Neural progenitor cell (in vitro differentiated cells): ENCODE measurements around the gene KDM7A. TPM values are rescaled to one million over a fixed set of nuclear protein-coding genes. Genes with fewer than 3 reads are reported as not detected.

Experiments
- DNase-seq: peaks from one replicate; pipeline ENCODE4 v3.0.0-alpha.2; 2016; ENCODE audit warnings: low spot score
- H2AFZ ChIP-seq: fragments of 200-600 bp; sonication (generic); replicated peaks from 2 replicates; pipeline ENCODE4 v1.6.1; 2016; ENCODE audit warnings: antibody characterized with exemption
- H3F3A ChIP-seq: fragments of 200-600 bp; sonication (generic); 2 replicates; pipeline ENCODE4 v1.6.1; 2016; ENCODE audit warnings: antibody characterized with exemption, low read depth
- H3K27ac ChIP-seq: fragments of 200-600 bp; sonication (generic); 2 replicates; pipeline ENCODE4 v1.5.1; 2016; ENCODE audit warnings: mild to moderate bottlenecking
- H3K27me3 ChIP-seq: fragments of 200-600 bp; sonication (generic); 2 replicates; pipeline ENCODE4 v1.6.1; 2016; ENCODE audit warnings: mild to moderate bottlenecking, moderate library complexity
- H3K36me3 ChIP-seq: fragments of 200-600 bp; sonication (generic); 2 replicates; pipeline ENCODE4 v1.5.1; 2016
- H3K4me1 ChIP-seq: fragments of 200-600 bp; sonication (generic); 2 replicates; pipeline ENCODE4 v1.6.1; 2016; ENCODE audit warnings: mixed run types
- H3K4me2 ChIP-seq: fragments of 200-600 bp; sonication (generic); 2 replicates; pipeline ENCODE4 v1.6.1; 2016
- H3K4me3 ChIP-seq: fragments of 200-600 bp; sonication (generic); 2 replicates; pipeline ENCODE4 v1.5.1; 2016
- H3K79me2 ChIP-seq: fragments of 200-600 bp; sonication (generic); 2 replicates; pipeline ENCODE4 v1.6.1; 2016; ENCODE audit warnings: low read depth
- H3K9ac ChIP-seq: fragments of 200-600 bp; sonication (generic); 2 replicates; pipeline ENCODE4 v1.6.1; 2016
- H3K9me3 ChIP-seq: fragments of 200-600 bp; sonication (generic); 2 replicates; pipeline ENCODE4 v1.5.1; 2016; ENCODE audit warnings: low read depth
- H4K20me1 ChIP-seq: fragments of 200-600 bp; sonication (generic); 2 replicates; pipeline ENCODE4 v1.6.1; 2016; ENCODE audit warnings: low read depth
- H3K27ac Mint-ChIP-seq: 3 replicates; pipeline ENCODE4 v1.8.0; 2021; ENCODE audit warnings: mixed read lengths
- H3K27me3 Mint-ChIP-seq: 2 replicates; pipeline ENCODE4 v1.8.0; 2022; ENCODE audit warnings: low read depth, mild to moderate bottlenecking, inconsistent platforms, moderate library complexity, mixed read lengths; ENCODE audit not compliant: insufficient read depth
- H3K36me3 Mint-ChIP-seq: 3 replicates; pipeline ENCODE4 v1.8.0; 2021; ENCODE audit warnings: mixed read lengths
- H3K4me1 Mint-ChIP-seq: 3 replicates; pipeline ENCODE4 v1.8.0; 2021; ENCODE audit warnings: mixed read lengths
- H3K4me3 Mint-ChIP-seq: 3 replicates; pipeline ENCODE4 v1.8.0; 2021; ENCODE audit warnings: mild to moderate bottlenecking, moderate library complexity, mixed read lengths
- H3K9me3 Mint-ChIP-seq: 3 replicates; pipeline ENCODE4 v1.8.0; 2020; ENCODE audit warnings: mixed read lengths
- CTCF ChIP-seq: fragments of 200-600 bp; sonication (generic); IDR thresholded peaks from 2 replicates; pipeline ENCODE4 v1.5.1; 2017; ENCODE audit warnings: antibody characterized with exemption, mild to moderate bottlenecking
- EZH2 ChIP-seq: fragments of 200-600 bp; sonication (generic); IDR thresholded peaks from 2 replicates; pipeline ENCODE4 v1.6.1; 2017; ENCODE audit warnings: antibody characterized with exemption, mild to moderate bottlenecking, moderate library complexity
- EZH2phosphoT487 ChIP-seq: fragments of 200-600 bp; sonication (generic); IDR thresholded peaks from 2 replicates; pipeline ENCODE4 v1.6.1; 2017; ENCODE audit warnings: antibody characterized with exemption
- total RNA-seq: library from RNA; depleted of rRNA; stranded (reverse); fragments of >200 nt; gene quantifications from 2 replicates; pipeline ENCODE4 v1.2.3, GENCODE V29; 2015; ENCODE audit warnings: low replicate concordance

The KDM7A gene
- total RNA-seq, 1 donor from 2014 or later: 13.6 TPM

GRCh38 chr7:140153666-140154161 is 23.1 kb downstream of the KDM7A start:
- H3K27ac Mint-ChIP-seq: no peak overlapping the region
- Histone ChIP-seq H3K9me3 (no peaks in the 10 kb centered on the region), H3K4me2 (no peak overlapping the region), H3K36me3 (no peaks in the 10 kb centered on the region), H3K79me2 (peaks cover 2% of the 10 kb centered on the region), H3K4me3 (no peak overlapping the region), H2AFZ (no peak overlapping the region), H3K9ac (no peak overlapping the region), H3K27me3 (no peaks in the 10 kb centered on the region), H3K4me1 (peaks cover 12% of the 10 kb centered on the region), H4K20me1 (peaks cover 18% of the 10 kb centered on the region), H3K27ac (no peak overlapping the region), H3F3A (no peaks in the 10 kb centered on the region)
- no peak overlapping the region for H3K4me3 Mint-ChIP-seq
- no peaks in the 10 kb centered on the region for H3K27me3 Mint-ChIP-seq
- H3K36me3 Mint-ChIP-seq: no peaks in the 10 kb centered on the region
- H3K9me3 Mint-ChIP-seq: no peaks in the 10 kb centered on the region
- DNase-seq: no peak
- TF ChIP-seq EZH2 (no peak), CTCF (no peak), EZH2phosphoT487 (no peak)
- H3K4me1 Mint-ChIP-seq: no peaks in the 10 kb centered on the region

- no peak overlapping the region for H3K27ac Mint-ChIP-seq
- no peaks in the 10 kb centered on the region for H3K27me3 Mint-ChIP-seq
- Histone ChIP-seq H3K9me3 (no peaks in the 10 kb centered on the region), H3K36me3 (no peaks in the 10 kb centered on the region), H3K4me3 (no peak overlapping the region), H3K4me2 (no peak overlapping the region), H3K9ac (no peak overlapping the region), H3F3A (no peaks in the 10 kb centered on the region), H3K27ac (no peak overlapping the region), H3K27me3 (no peaks in the 10 kb centered on the region), H4K20me1 (peaks cover 11% of the 10 kb centered on the region), H2AFZ (no peak overlapping the region), H3K4me1 (peaks cover 14% of the 10 kb centered on the region), H3K79me2 (peaks cover 2% of the 10 kb centered on the region)
- H3K9me3 Mint-ChIP-seq: peaks cover 4% of the 10 kb centered on the region
- H3K36me3 Mint-ChIP-seq: peaks cover 8% of the 10 kb centered on the region
- H3K4me1 Mint-ChIP-seq: peaks cover 7% of the 10 kb centered on the region
- no peak for TF ChIP-seq EZH2
- no peak for TF ChIP-seq EZH2phosphoT487
- no peak for TF ChIP-seq CTCF
- no peak for DNase-seq
- no peak overlapping the region for H3K4me3 Mint-ChIP-seq
Measured at GRCh38 chr7:140146574-140146973, 30.2 kb downstream of the KDM7A start.

- peaks cover 8% of the 10 kb centered on the region for H3K36me3 Mint-ChIP-seq
- TF ChIP-seq EZH2 (no peak), EZH2phosphoT487 (no peak), CTCF (no peak)
Measured at GRCh38 chr7:140145709-140146108, 31.1 kb downstream of the KDM7A start.

More at GRCh38 chr7:140145709-140146108, 31.1 kb downstream of the KDM7A start:
- Mint-ChIP-seq H3K27ac (no peak overlapping the region), H3K27me3 (no peaks in the 10 kb centered on the region), H3K4me3 (no peak overlapping the region), H3K9me3 (peaks cover 4% of the 10 kb centered on the region), H3K4me1 (peaks cover 7% of the 10 kb centered on the region)
- no peak overlapping the region for H3K4me3 ChIP-seq
- no peaks in the 10 kb centered on the region for H3K36me3 ChIP-seq
- DNase-seq: no peak
- H3K9ac ChIP-seq: no peak overlapping the region
- H3K27ac ChIP-seq: no peak overlapping the region
- peaks cover 8% of the 10 kb centered on the region for H3K79me2 ChIP-seq
- H2AFZ ChIP-seq: no peak overlapping the region
- H3K4me2 ChIP-seq: no peak overlapping the region
- no peaks in the 10 kb centered on the region for H3K27me3 ChIP-seq
- H3K9me3 ChIP-seq: no peaks in the 10 kb centered on the region
- H4K20me1 ChIP-seq: peaks cover 11% of the 10 kb centered on the region
- H3K4me1 ChIP-seq: peaks cover 14% of the 10 kb centered on the region
- no peaks in the 10 kb centered on the region for H3F3A ChIP-seq
